IMR-90 (cell line): ENCODE data around the gene TMEM61. TPM values are rescaled to one million over a fixed set of nuclear protein-coding genes. Genes with fewer than 3 reads are reported as not detected.

Source experiments
- ATAC-seq: fragments of 200-7000 bp; cut with Tn5 transposase; 2 replicates; pipeline ENCODE4 v1.9.1; 2020; ENCODE audit warnings: low read depth, mild to moderate bottlenecking, moderate library complexity
- BruUV-seq: library from RNA; stranded (reverse); fragments of 400-500 nt; replicated peaks from 2 replicates; lab custom pipeline; 2021; lab: Mats Ljungman, UMichigan
- CTCF ChIA-PET: fragments of 300-600 bp; formaldehyde crosslinking; extraction: SDS; loops from one replicate; lab custom pipeline; 2021; ENCODE audit warnings: antibody characterized with exemption; lab: Yijun Ruan, JAX
- POLR2A ChIA-PET: fragments of 300-600 bp; sonication (Branson Sonifier 250); formaldehyde crosslinking; loops from one replicate; lab custom pipeline; 2022; ENCODE audit warnings: antibody characterized with exemption; ENCODE audit not compliant: unreplicated experiment; lab: Charles Lee
- DNase-seq: peaks from one replicate; pipeline ENCODE4 v3.0.0; 2013
- H2AFZ ChIP-seq: replicated peaks from 2 replicates; pipeline ENCODE3; 2013; ENCODE audit warnings: low read length, mild to moderate bottlenecking; ENCODE audit not compliant: poor library complexity
- H2AK5ac ChIP-seq: 2 replicates; pipeline ENCODE4 v1.6.1; 2013; ENCODE audit warnings: low read depth, low read length, inconsistent platforms
- H2AK9ac ChIP-seq: replicated peaks from 2 replicates; pipeline ENCODE3; 2013; ENCODE audit warnings: mild to moderate bottlenecking, low read depth, low read length, moderate library complexity; ENCODE audit not compliant: poor library complexity
- H2BK120ac ChIP-seq: 2 replicates; pipeline ENCODE4 v1.6.1; 2013; ENCODE audit warnings: low read depth, low read length, inconsistent platforms
- H2BK15ac ChIP-seq: 3 replicates; pipeline ENCODE4 v1.6.1; 2013; ENCODE audit warnings: low read depth, low read length, inconsistent platforms
- H2BK20ac ChIP-seq: 2 replicates; pipeline ENCODE4 v1.6.1; 2013; ENCODE audit warnings: low read depth, mild to moderate bottlenecking, inconsistent platforms, low read length, moderate library complexity
- H2BK5ac ChIP-seq: 2 replicates; pipeline ENCODE4 v1.6.1; 2013; ENCODE audit warnings: mild to moderate bottlenecking, low read depth, low read length, inconsistent platforms; ENCODE audit not compliant: poor library complexity, severe bottlenecking
- H3K14ac ChIP-seq: replicated peaks from 2 replicates; pipeline ENCODE4 v1.6.1; 2013; ENCODE audit warnings: low read depth, low read length, inconsistent platforms
- H3K18ac ChIP-seq: 2 replicates; pipeline ENCODE4 v1.6.1; 2013; ENCODE audit warnings: low read depth, low read length, control low read depth
- H3K23ac ChIP-seq: 2 replicates; pipeline ENCODE4 v1.6.1; 2013; ENCODE audit warnings: low read depth, low read length, inconsistent platforms
- H3K27ac ChIP-seq: 2 replicates; pipeline ENCODE4 v1.5.1; 2013; ENCODE audit warnings: mild to moderate bottlenecking, control low read depth, low read length; ENCODE audit not compliant: insufficient read depth
- H3K27me3 ChIP-seq: 2 replicates; pipeline ENCODE4 v1.6.1; 2013; ENCODE audit warnings: low read length; ENCODE audit not compliant: control insufficient read depth, insufficient read depth
- H3K36me3 ChIP-seq: 2 replicates; pipeline ENCODE4 v1.6.1; 2013; ENCODE audit warnings: low read length, mixed read lengths; ENCODE audit not compliant: control insufficient read depth, insufficient read depth
- H3K4ac ChIP-seq: 2 replicates; pipeline ENCODE4 v1.6.1; 2013; ENCODE audit warnings: low read depth, low read length, inconsistent platforms
- H3K4me1 ChIP-seq: 2 replicates; pipeline ENCODE4 v1.6.1; 2013; ENCODE audit warnings: low read length, mixed read lengths; ENCODE audit not compliant: control insufficient read depth, insufficient read depth
- H3K4me2 ChIP-seq: 2 replicates; pipeline ENCODE4 v1.6.1; 2013; ENCODE audit warnings: low read depth, mild to moderate bottlenecking, control low read depth, low read length, moderate library complexity
- H3K4me3 ChIP-seq: 2 replicates; pipeline ENCODE4 v1.5.1; 2013; ENCODE audit warnings: low read depth, mild to moderate bottlenecking, control low read depth, low read length, moderate library complexity; ENCODE audit not compliant: insufficient read depth
- H3K56ac ChIP-seq: 2 replicates; pipeline ENCODE4 v1.6.1; 2013; ENCODE audit warnings: low read length, inconsistent platforms; ENCODE audit not compliant: insufficient read depth; ENCODE audit errors: extremely low read depth
- H3K79me1 ChIP-seq, 2 experiments: 2 replicates each; pipeline ENCODE4 v1.6.1; 2013; ENCODE audit warnings: low read length in 2 of 2, inconsistent platforms in 1 of 2, low read depth in 1 of 2
- H3K9ac ChIP-seq: 2 replicates; pipeline ENCODE4 v1.6.1; 2013; ENCODE audit warnings: low read depth, low read length, control low read depth
- H3K9me1 ChIP-seq: 2 replicates; pipeline ENCODE4 v1.6.1; 2013; ENCODE audit warnings: low read length, inconsistent platforms; ENCODE audit not compliant: insufficient read depth
- H3K9me3 ChIP-seq: 2 replicates; pipeline ENCODE4 v1.6.1; 2013; ENCODE audit warnings: low read length; ENCODE audit not compliant: control insufficient read depth, insufficient read depth
- H4K20me1 ChIP-seq: 2 replicates; pipeline ENCODE4 v1.6.1; 2013; ENCODE audit warnings: low read length, inconsistent platforms; ENCODE audit not compliant: insufficient read depth
- H4K5ac ChIP-seq: 2 replicates; pipeline ENCODE4 v1.6.1; 2013; ENCODE audit warnings: mild to moderate bottlenecking, low read depth, low read length, control low read depth
- H4K8ac ChIP-seq, 2 experiments: 2 replicates each; pipeline ENCODE4 v1.6.1; 2013; ENCODE audit warnings: low read depth in 2 of 2, low read length in 2 of 2, control low read depth in 1 of 2, inconsistent platforms in 1 of 2
- H4K91ac ChIP-seq: 2 replicates; pipeline ENCODE4 v1.6.1; 2013; ENCODE audit warnings: low read depth, low read length, inconsistent platforms; ENCODE audit not compliant: insufficient read depth
- BHLHE40 ChIP-seq: fragments of 150-350 bp; IDR thresholded peaks from 2 replicates; pipeline ENCODE4 v1.6.1; 2016; ENCODE audit warnings: mild to moderate bottlenecking, low read depth, low read length
- CEBPB ChIP-seq: IDR thresholded peaks from 2 replicates; pipeline ENCODE4 v1.6.1; 2012; ENCODE audit warnings: low read depth, low read length, improper control_type of control experiment
- CHD1 ChIP-seq: IDR thresholded peaks from 2 replicates; pipeline ENCODE4 v1.6.1; 2012; ENCODE audit warnings: low read depth, low read length, improper control_type of control experiment
- FOS ChIP-seq: fragments of 150-350 bp; IDR thresholded peaks from 2 replicates; pipeline ENCODE4 v1.6.1; 2016; ENCODE audit warnings: low read depth, low read length
- MAFK ChIP-seq: IDR thresholded peaks from 2 replicates; pipeline ENCODE4 v1.6.1; 2012; ENCODE audit warnings: low read depth, low read length, improper control_type of control experiment
- MAZ ChIP-seq: IDR thresholded peaks from 2 replicates; pipeline ENCODE4 v1.6.1; 2012; ENCODE audit warnings: low read depth, mild to moderate bottlenecking, low read length, improper control_type of control experiment, moderate library complexity, borderline replicate concordance
- MXI1 ChIP-seq: IDR thresholded peaks from 2 replicates; pipeline ENCODE4 v1.6.1; 2012; ENCODE audit warnings: low read depth, mild to moderate bottlenecking, low read length, moderate library complexity, borderline replicate concordance
- NFE2L2 ChIP-seq: fragments of 150-350 bp; IDR thresholded peaks from 2 replicates; pipeline ENCODE4 v1.6.1; 2016; ENCODE audit warnings: low read depth, mild to moderate bottlenecking, low read length
- POLR2A ChIP-seq: IDR thresholded peaks from 2 replicates; pipeline ENCODE4 v1.6.1; 2012; ENCODE audit warnings: mild to moderate bottlenecking, low read depth, low read length
- RAD21 ChIP-seq: IDR thresholded peaks from 2 replicates; pipeline ENCODE4 v1.6.1; 2012; ENCODE audit warnings: low read length, improper control_type of control experiment
- RCOR1 ChIP-seq: IDR thresholded peaks from 2 replicates; pipeline ENCODE4 v1.6.1; 2012; ENCODE audit warnings: mild to moderate bottlenecking, low read length, improper control_type of control experiment; ENCODE audit not compliant: insufficient replicate concordance
- RFX5 ChIP-seq: IDR thresholded peaks from 2 replicates; pipeline ENCODE4 v1.8.0; 2012; ENCODE audit warnings: low read depth, mild to moderate bottlenecking, low read length, moderate library complexity
- SMC3 ChIP-seq: fragments of 150-350 bp; IDR thresholded peaks from 2 replicates; pipeline ENCODE4 v1.6.1; 2016; ENCODE audit warnings: low read depth, mild to moderate bottlenecking, antibody characterized with exemption, low read length, moderate library complexity
- WGBS, 2 experiments: methylation state at CpG; one replicate each; pipeline versions ENCODE4 v1.1.5 to v1.1.7; 2013; ENCODE audit warnings: missing lambda C conversion rate in 2 of 2; ENCODE audit not compliant: insufficient read length in 1 of 2; ENCODE audit errors: extremely low coverage in 2 of 2; 5-methylcytosine and 5-hydroxymethylcytosine counted together
- dilution Hi-C: fragments of 300-500 bp; cut with HindIII; formaldehyde crosslinking; loops from one replicate; pipeline ENCODE4 v1.14.3; 2018; ENCODE audit warnings: low sequenced_read_pairs; ENCODE audit not compliant: unreplicated experiment
- in situ Hi-C: fragments of 300-500 bp; cut with MboI; formaldehyde crosslinking; loops from 3 replicates; pipeline ENCODE4 v1.14.3; 2019; ENCODE audit warnings: low sequenced_read_pairs, inconsistent platforms, mixed read lengths
- intact Hi-C: fragments of 100-400 bp; cut with micrococcal nuclease; formaldehyde crosslinking; loops from 2 replicates; pipeline ENCODE4 v1.10.0; 2022
- polyA plus RNA-seq, 3 experiments: library from polyadenylated mRNA; depleted of rRNA; stranded (reverse); fragments of >200 nt; gene quantifications; 2 replicates each; pipeline ENCODE4 v1.2.3, GENCODE V29; 2012; ENCODE audit warnings: low replicate concordance in 1 of 3
- total RNA-seq: library from RNA; depleted of rRNA; stranded (reverse); fragments of >200 nt; gene quantifications from 2 replicates; pipeline ENCODE4 v1.2.3, GENCODE V29; 2012
- TF ChIP-seq, protein P1 (sequence below): conservative IDR thresholded peaks from 2 replicates; pipeline ENCODE4 v1.5.1; 2012; ENCODE audit warnings: mild to moderate bottlenecking, low read depth, low read length, improper control_type of control experiment
- TF ChIP-seq, protein P2 (sequence below): fragments of 150-350 bp; IDR thresholded peaks from 2 replicates; pipeline ENCODE4 v1.6.1; 2016; ENCODE audit warnings: low read depth, mild to moderate bottlenecking, low read length, moderate library complexity, borderline replicate concordance
- TF ChIP-seq, protein P3 (sequence below): fragments of 150-350 bp; IDR thresholded peaks from 2 replicates; pipeline ENCODE4 v1.6.1; 2017; ENCODE audit warnings: mild to moderate bottlenecking, antibody characterized with exemption, low read length, low read depth

TMEM61 gene
- total and polyA plus RNA-seq, 2 of the 4 experiments (the other 2 are of a cell fraction): not detected

DNA sequence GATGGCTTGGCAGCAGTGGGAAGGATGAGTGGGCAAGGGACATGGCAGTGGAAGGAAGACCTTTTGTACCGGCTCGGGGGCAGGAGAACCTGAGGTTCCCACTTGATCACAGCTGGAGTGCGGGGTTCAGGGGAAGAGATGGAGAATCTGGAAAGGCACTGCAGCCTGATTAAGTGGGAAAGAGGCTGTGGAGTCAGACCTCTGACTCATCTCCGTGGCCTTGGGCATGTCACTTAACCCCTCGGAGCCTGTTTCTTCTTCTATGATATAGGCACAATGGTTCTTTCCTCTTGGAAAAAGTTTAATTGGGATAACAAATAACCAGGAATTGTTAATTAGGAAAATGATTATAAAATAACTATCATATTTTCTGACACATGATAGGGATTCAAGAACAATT, 13.1 kb upstream of the TMEM61 start:
- no peak overlapping the region for H2BK5ac ChIP-seq
- no peak overlapping the region for H2AK5ac ChIP-seq
- ATAC-seq (no peak), DNase-seq (no peak)
- no peak overlapping the region for H2BK120ac ChIP-seq
- H3K4me1 ChIP-seq: peaks cover 2% of the 10 kb centered on the region
- no peak overlapping the region for H2BK20ac ChIP-seq
- H2BK15ac ChIP-seq: no peak overlapping the region
- no peak overlapping the region for H2AFZ ChIP-seq
- no peak overlapping the region for H3K23ac ChIP-seq
- no TSS peak for BruUV-seq
- no peak overlapping the region for H3K9ac ChIP-seq
- no peaks in the 10 kb centered on the region for H4K20me1 ChIP-seq
- no peak overlapping the region for H4K8ac ChIP-seq
- no peaks in the 10 kb centered on the region for H3K36me3 ChIP-seq
- no peak overlapping the region for H3K27ac ChIP-seq
- no peak overlapping the region for H3K14ac ChIP-seq
- no peak overlapping the region for H4K5ac ChIP-seq
- no peak overlapping the region for H3K4ac ChIP-seq
- intact Hi-C loops: no loop called here
- CTCF ChIA-PET: no interaction called here
- WGBS, 2 experiments: 89% methylated on average over 3 of the region's 5 CpGs; no CpG with 5 or more reads in 1 of the 2 experiments
- POLR2A ChIA-PET: no interaction called here
- no peak overlapping the region for H3K4me2 ChIP-seq
- no peak overlapping the region for H3K56ac ChIP-seq
- in situ Hi-C loops: no loop called here
- H4K91ac ChIP-seq: no peak overlapping the region
- dilution Hi-C loops: no loop called here
- H3K9me3 ChIP-seq: no peaks in the 10 kb centered on the region
- no peak overlapping the region for H3K4me3 ChIP-seq
- H2AK9ac ChIP-seq: no peak overlapping the region
- peaks cover 13% of the 10 kb centered on the region for H3K27me3 ChIP-seq
- no peak for TF ChIP-seq NFE2L2
- no peak for TF ChIP-seq BHLHE40
- TF ChIP-seq, protein P1, sequence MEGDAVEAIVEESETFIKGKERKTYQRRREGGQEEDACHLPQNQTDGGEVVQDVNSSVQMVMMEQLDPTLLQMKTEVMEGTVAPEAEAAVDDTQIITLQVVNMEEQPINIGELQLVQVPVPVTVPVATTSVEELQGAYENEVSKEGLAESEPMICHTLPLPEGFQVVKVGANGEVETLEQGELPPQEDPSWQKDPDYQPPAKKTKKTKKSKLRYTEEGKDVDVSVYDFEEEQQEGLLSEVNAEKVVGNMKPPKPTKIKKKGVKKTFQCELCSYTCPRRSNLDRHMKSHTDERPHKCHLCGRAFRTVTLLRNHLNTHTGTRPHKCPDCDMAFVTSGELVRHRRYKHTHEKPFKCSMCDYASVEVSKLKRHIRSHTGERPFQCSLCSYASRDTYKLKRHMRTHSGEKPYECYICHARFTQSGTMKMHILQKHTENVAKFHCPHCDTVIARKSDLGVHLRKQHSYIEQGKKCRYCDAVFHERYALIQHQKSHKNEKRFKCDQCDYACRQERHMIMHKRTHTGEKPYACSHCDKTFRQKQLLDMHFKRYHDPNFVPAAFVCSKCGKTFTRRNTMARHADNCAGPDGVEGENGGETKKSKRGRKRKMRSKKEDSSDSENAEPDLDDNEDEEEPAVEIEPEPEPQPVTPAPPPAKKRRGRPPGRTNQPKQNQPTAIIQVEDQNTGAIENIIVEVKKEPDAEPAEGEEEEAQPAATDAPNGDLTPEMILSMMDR: no peak
- TF ChIP-seq POLR2A: no peak
- no peak for TF ChIP-seq RCOR1
- TF ChIP-seq CHD1: no peak
- TF ChIP-seq RFX5: no peak
- no peak for TF ChIP-seq RAD21
- TF ChIP-seq CEBPB: no peak
- no peak for TF ChIP-seq FOS
- no peak for TF ChIP-seq MXI1
- TF ChIP-seq, protein P2, sequence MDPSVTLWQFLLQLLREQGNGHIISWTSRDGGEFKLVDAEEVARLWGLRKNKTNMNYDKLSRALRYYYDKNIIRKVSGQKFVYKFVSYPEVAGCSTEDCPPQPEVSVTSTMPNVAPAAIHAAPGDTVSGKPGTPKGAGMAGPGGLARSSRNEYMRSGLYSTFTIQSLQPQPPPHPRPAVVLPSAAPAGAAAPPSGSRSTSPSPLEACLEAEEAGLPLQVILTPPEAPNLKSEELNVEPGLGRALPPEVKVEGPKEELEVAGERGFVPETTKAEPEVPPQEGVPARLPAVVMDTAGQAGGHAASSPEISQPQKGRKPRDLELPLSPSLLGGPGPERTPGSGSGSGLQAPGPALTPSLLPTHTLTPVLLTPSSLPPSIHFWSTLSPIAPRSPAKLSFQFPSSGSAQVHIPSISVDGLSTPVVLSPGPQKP: no peak
- TF ChIP-seq SMC3: no peak
- TF ChIP-seq MAZ: no peak
- no peak for TF ChIP-seq MAFK
- TF ChIP-seq, protein P3, sequence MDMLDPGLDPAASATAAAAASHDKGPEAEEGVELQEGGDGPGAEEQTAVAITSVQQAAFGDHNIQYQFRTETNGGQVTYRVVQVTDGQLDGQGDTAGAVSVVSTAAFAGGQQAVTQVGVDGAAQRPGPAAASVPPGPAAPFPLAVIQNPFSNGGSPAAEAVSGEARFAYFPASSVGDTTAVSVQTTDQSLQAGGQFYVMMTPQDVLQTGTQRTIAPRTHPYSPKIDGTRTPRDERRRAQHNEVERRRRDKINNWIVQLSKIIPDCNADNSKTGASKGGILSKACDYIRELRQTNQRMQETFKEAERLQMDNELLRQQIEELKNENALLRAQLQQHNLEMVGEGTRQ: no peak
- H3K18ac ChIP-seq: no peak overlapping the region
- H3K9me1 ChIP-seq: peaks cover 8% of the 10 kb centered on the region; the same call in 1 of the 2 replicates
- no peaks in the 10 kb centered on the region for H3K79me1 ChIP-seq
